Measurements from ENCODE around the gene ITGB3BP.

GRCh38 chr1:63414691-63415365 lies 108.2 kb downstream of the ITGB3BP start:
- TF ChIP-seq MAZ (IDR thresholded peaks at IDR 0.05; ENCODE audit: borderline replicate concordance, low read depth, low read length), result no peak
- no peak for TF ChIP-seq MAZ (CRISPR knock-in tag; IDR thresholded peaks at IDR 0.05; ENCODE audit: low read depth)
- TF ChIP-seq POLR2A (IDR thresholded peaks at IDR 0.05; ENCODE audit: insufficient read depth in 1 of 2, low read depth in 2 of 2, low read length in 2 of 2), result no peak
